GM12872 (cell line): ENCODE data around the gene GPR107.

Experiments used
- TF ChIP-seq, protein P1 (sequence below): IDR thresholded peaks from 3 replicates; pipeline ENCODE4 v1.5.1; 2011; ENCODE audit warnings: low read depth, mild to moderate bottlenecking, low read length, moderate library complexity; ENCODE audit not compliant: insufficient read depth

The GPR107 gene

GRCh38 chr9:130034570-130034969 is 19.1 kb upstream of the GPR107 start:
- TF ChIP-seq, protein P1, sequence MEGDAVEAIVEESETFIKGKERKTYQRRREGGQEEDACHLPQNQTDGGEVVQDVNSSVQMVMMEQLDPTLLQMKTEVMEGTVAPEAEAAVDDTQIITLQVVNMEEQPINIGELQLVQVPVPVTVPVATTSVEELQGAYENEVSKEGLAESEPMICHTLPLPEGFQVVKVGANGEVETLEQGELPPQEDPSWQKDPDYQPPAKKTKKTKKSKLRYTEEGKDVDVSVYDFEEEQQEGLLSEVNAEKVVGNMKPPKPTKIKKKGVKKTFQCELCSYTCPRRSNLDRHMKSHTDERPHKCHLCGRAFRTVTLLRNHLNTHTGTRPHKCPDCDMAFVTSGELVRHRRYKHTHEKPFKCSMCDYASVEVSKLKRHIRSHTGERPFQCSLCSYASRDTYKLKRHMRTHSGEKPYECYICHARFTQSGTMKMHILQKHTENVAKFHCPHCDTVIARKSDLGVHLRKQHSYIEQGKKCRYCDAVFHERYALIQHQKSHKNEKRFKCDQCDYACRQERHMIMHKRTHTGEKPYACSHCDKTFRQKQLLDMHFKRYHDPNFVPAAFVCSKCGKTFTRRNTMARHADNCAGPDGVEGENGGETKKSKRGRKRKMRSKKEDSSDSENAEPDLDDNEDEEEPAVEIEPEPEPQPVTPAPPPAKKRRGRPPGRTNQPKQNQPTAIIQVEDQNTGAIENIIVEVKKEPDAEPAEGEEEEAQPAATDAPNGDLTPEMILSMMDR, result no peak

GRCh38 chr9:130036099-130036498 is 17.6 kb upstream of the GPR107 start:
- TF ChIP-seq, protein P1, result no peak

GRCh38 chr9:130039528-130040147 is 14.1 kb upstream of the GPR107 start:
- TF ChIP-seq, protein P1, result no peak

DNA sequence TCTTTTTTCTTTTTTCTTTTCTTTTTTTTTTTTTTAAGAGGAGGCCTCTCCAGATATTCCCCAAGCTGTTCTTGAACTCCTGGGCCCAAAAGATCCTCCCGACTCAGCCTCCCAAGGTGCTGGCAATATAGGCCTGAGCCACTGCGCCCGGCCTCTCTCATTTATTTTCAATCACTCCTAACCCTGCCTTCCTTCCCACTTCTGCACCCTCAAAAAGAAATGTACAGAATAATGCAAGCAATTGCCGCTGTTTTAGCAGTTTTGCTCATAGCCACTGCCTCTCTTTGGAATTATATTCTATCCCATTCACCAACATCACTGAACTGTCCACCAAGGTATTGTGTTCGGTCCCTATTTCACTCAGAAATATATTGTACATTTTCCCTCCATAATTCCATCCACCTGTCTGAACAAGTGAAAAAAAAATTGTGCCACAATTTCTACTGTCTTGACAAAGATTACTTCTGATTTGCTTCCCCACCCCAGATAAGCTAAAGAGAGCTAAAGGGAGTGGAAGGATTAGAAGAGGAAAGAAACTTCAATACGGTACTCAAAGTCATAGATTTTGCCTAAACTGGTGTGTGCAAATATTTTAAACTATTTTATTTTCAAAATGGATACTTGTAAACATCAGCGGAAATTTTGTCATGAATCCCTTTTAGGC is 12.6 kb upstream of the GPR107 start:
- TF ChIP-seq, protein P1, result no peak

DNA sequence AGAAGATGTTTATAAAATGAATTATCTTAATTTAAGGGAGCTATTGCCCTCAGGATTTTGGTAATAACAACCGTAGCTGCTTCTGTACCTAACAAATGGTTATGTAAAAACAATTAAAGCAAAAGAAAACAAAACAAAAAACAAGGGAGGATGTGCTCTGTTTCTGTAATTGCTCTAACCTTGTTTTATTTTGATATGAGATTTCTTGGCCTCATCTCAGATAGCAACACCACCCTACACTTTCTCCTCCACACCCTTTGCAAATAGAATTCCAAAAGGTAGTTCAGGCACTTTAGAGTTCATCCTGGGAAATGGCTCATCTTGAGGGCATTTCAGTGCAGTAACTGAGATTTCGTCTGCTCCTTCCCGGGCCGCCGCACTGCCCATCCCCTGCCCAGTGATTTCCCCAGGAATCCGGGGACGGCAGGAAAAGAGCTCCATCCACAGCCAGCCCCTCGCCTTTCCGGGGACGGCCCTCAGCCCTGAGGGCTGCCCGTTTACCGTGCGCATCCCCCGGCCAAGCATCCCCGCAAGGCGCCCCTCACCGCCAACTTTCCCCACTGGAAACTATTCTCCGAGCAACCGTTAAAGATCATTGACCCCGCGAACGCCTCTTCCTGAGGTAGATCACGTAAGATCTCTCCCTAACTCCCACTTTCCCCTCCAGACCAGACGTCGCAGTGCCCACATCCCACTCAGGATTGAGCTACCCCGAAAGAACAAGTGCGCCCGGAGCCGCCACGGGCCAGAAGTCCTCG is 11.9 kb upstream of the GPR107 start:
- TF ChIP-seq, protein P1, result no peak

DNA sequence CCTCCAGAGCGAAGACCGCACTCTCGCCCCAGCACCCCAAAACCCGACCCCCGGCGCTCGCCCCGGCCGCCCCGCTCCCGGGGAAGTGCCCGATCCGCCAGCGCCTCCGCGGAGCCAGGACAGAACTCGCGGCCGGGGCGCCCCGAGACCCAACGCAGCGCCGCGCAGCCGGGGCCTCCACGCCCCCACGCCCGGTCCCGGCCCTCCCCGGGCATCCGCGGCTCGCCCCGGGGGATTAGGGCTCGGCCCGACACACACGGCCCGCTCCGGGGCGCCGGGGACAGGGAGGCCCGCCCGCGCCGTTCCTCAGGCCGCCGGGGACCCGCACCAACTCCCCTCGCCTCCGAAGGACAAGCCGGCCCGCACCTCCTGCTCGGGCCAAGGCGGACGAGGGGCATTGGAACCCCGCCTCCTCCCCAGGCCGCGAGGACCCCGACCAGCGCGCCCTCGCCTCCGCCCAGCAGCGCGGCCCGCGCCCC is 11.3 kb upstream of the GPR107 start:
- TF ChIP-seq, protein P1, result no peak

DNA sequence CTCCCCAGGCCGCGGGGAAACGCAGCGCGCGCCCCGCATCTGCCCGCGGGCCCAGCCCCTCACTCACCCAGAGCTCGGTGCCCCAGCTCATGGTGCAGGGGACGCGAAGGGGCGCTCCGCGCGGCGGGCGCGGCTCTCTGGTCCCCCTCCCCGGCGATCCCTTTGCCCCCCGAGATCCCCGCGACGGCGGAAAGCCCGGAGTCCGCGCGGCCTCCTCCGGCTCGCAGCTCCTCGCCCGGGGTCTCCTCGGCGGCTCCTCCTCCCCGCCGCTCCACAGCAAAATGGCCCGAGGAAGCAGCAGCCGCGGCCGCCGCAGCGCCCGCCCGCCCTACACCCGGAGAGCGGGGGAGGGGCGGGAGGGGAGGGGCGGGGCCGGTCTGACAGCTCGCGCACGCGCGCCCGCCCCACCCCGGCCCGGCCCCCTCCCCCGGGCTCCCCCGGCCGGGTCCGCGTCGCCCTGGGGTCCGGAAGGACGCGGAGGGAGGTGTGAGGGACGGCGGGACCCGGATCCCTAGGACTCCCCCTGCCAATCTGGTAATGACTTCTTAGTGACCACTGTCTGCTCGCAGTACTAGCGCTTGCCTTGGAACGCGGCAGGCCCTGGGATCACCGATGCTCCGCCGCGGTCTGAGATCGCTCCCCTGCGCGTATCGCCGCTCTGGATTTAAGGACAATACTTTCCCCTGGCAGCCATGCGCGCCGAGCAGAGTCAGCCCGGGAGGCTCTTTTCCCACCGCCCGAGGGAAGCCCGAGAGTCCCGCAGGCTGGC is 10.6 kb upstream of the GPR107 start, which contains the start of gene FNBP1:
Gene FNBP1 (minus strand): TSS at position 305 of the 769 bp plus-strand sequence. CDS start 214 bp downstream, at position 91.
- TF ChIP-seq, protein P1, result no peak
